ENCODE results near the gene THBD.

THBD gene

DNA sequence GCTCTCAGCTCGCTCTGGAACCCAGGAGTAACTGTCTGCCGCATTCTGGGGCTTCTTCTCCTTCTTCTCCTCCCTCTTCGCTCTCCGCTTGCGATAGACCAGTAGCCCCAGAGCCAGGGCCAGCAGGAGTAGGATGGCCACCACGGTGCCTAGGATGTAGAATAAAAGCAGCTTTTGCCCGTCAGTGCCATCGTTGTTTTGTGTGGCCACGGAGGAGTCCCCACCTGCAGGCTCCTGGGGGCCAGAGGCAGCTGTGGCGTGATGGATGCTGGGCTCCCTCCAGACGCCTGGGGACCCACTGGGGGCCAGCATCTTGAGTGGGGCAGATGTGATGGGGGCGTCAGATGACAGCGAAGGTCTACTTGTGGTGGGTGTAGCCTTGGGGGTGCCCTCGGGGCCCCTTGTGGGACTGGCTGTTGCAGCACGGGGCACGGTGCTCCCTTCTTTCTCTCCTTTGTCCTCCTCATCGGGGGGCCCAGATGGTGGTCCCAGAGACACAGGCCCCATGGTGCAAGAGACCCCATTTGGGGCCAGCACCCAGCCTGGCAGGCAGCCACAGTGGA lies 34.9 kb upstream of the THBD start:
- no peak for DNase-seq (ENCODE audit: low read depth in 3 of 3)

GRCh38 chr20:23083553-23084220 lies 34.2 kb upstream of the THBD start:
- DNase-seq (ENCODE audit: low read depth in 3 of 3): no peak

GRCh38 chr20:23082846-23083552 lies 33.5 kb upstream of the THBD start:
- no peak for DNase-seq (ENCODE audit: low read depth in 3 of 3)

GRCh38 chr20:23081263-23081819 lies 31.9 kb upstream of the THBD start:
- no peak for DNase-seq (ENCODE audit: low read depth in 3 of 3)

GRCh38 chr20:23080521-23080920 lies 31.0 kb upstream of the THBD start:
- DNase-seq (ENCODE audit: low read depth in 3 of 3): no peak

GRCh38 chr20:23079926-23080325 lies 30.5 kb upstream of the THBD start:
- DNase-seq (ENCODE audit: low read depth in 3 of 3): no peak

DNA sequence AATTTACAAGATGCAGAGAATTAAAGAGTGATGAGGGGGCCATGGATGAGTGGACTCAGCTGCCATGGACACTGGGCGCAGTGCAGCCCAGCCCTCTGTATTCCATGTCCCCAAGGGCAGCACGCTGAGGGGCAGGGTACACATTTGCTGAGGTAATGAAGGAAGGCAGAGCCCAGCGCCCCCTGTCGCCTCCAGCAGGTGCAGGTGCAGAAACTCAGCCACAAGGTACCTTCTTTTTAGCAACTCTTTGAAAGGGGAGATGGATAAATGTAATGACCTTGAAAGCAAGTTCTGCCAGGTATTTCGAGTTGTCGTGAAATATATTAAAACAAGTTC lies 29.5 kb upstream of the THBD start:
- DNase-seq (ENCODE audit: low read depth in 3 of 3): no peak

DNA sequence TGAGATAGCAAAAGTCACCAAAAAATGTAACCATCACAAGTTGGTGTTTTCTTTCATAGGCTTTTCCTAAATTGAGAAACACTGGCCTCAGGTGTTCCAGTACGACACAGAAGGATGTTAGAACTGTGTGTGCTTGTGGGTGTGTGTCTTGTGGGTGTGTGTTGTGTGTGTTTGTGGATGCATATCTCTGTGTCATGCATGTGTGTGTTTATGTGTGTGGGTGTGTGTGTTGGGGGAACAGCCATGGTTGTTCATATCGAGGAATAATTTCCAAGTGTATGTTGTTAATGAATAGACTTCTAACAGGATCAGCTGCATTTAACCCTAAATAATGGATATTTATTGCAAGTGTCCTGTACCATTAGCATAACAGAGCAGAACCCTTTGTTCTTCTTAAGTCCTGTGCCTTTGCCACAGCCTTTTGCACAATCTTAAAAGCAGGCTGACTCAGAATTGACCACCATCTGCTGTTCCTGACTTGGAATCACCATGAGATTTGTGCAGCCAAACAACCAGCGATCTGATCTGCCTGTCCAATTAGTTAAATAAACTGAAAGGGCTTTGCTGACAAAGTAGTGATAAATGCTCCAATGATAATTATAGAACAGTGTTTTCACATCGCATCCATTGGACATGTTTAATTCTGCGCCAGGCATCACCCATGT lies 29.0 kb upstream of the THBD start:
- no peak for DNase-seq (ENCODE audit: low read depth in 3 of 3)

GRCh38 chr20:23077277-23077676 lies 27.8 kb upstream of the THBD start:
- no peak for DNase-seq (ENCODE audit: low read depth in 3 of 3)

DNA sequence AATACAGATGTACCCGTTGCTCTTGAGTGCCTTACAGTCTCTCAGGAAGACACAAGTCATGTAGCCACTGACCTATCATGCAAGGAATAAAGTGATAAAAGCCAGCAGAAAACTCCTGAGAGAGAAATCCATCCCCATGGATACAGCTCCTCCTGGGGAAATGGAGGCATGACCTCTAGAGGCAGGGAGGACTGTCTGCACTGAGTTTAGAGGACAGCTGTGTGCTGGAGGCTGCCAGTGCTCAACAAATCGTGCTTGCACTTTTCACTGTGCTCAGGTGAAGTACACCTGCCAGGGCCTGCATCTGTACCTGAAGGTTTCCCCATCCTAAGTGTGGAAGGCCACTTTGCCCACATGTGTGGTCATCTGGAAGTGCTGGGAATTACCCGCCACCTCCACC lies 24.6 kb upstream of the THBD start:
- no peak for DNase-seq (ENCODE audit: low read depth in 3 of 3)

- no peak for DNase-seq (ENCODE audit: low read depth in 3 of 3)
Observed at GRCh38 chr20:23072892-23073586, 23.6 kb upstream of the THBD start.

- DNase-seq (ENCODE audit: low read depth in 3 of 3): no peak
Observed at GRCh38 chr20:23071996-23072395, 22.5 kb upstream of the THBD start.

DNA sequence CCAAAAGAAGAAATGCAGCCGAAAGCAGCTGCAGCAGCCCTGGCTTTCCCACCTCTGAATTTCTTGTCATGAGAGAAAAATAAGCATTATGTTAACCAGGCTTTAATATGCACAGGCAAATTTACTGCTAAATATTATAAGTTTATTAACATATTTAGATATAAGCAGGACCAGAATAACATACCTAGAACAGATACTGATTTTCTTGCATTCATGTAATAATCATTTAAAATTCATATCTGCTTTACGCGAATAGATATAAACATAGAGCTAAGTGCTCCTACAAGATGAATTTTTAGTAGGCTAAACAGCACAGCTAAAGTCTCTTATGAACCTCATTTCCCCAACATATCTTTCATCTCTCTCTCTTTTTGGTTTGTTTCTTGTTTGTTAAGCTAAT lies 21.9 kb upstream of the THBD start:
- no peak for DNase-seq (ENCODE audit: low read depth in 3 of 3)

- DNase-seq (ENCODE audit: low read depth in 3 of 3): no peak
Observed at GRCh38 chr20:23069108-23069507, 19.6 kb upstream of the THBD start.

DNA sequence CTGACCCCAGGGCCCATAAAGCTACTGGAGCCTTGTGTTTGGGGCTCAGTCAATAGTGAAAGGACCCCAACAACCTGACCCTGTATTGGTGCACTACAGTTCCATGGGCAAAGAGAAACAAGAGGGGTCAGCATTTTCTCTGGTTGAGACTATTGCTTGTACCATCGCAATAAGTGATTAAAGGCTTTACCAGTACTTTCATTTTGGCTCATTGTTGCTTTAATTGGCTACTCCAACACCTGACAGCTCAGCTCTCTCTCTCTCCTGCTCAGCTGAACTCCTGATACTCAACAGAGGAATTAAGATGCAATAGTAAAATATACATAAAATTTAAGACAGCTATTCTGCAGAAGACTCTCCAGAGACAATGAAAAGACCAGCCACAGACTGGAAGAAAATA lies 18.8 kb upstream of the THBD start:
- DNase-seq (ENCODE audit: low read depth in 3 of 3): no peak

DNA sequence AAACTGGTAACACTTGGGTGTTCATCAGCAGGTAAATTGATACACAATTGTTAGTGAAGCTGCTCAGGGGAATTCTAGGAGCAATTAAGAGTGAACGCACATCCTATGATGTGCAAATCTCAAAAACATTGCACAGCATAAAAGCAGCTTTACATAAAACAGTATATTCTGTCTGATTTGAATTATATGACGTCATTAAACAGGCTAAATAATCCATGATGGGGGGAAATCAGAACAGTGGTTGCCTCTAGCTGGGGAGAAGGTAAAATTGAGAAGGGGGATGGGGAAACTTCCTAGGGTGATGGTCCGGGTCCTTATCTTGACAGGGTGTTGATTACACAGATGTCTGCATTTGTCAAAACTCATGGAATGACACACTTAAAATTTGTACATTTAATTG lies 17.3 kb upstream of the THBD start:
- DNase-seq (ENCODE audit: low read depth in 3 of 3): no peak

DNA sequence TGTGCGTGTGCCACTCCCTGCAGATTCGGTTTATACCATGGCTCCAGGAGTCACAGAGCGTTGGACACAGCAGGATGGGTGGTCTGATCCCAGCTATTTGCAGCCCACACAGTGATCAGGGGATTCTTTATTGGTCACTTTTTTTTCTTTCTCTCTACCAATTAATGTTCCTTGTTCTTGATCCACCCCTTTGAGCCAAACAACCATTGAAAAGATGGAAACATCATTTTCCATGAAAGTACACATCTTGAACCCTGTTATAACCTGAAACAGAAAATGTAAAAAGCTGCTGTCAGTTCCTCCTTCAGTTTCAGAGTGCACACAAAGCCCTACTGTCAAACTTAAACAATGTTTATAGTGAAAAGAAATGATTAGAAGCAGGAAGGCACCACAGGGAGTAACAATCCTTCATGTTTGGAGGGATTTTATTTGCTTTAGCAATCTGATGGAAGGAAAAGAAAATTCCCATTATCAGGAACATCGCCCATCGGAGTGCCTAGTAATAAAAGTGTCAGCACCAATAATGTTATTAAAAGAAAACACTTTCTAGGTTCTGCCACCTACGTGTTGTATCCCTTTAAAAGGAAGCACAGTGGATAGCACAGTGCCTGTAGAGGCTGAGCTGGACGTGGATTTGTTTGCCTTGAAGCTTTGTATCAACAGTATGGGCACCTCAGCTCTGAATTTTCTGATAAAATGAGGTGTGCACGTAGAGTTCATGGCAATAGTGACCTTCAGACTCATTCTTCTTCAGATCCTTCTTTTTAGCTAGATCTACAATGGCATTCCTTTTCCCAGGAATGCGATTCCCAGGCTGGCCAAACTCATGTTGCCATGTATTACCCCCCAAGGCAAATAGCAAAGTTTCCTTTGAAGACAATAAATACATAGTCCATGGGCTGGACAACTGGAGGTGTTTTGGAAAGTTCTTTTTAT lies 16.1 kb upstream of the THBD start:
- DNase-seq (ENCODE audit: low read depth in 3 of 3): no peak

- no peak for DNase-seq (ENCODE audit: low read depth in 3 of 3)
Observed at GRCh38 chr20:23063581-23063980, 14.1 kb upstream of the THBD start.

- no peak for DNase-seq (ENCODE audit: low read depth in 3 of 3)
Observed at GRCh38 chr20:23063168-23063567, 13.7 kb upstream of the THBD start.

DNA sequence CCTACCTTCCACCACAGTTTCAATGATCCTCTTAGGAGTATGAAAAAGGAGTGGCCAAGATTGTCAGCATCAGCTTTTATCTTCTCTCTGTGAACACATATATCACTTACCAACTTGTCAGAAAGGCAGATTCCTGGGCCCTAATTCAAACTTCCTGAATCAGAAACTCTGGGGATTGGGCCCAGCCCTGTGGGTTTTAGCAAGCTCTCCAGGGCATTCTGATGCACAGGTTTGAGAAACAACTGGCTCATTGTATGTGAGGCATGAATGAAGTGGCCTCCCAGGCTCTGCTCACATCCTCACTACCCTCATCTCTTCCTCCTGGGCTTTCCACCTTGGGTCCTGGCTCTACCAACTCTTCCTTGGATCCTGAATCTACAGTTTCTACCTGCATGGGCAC lies 13.2 kb upstream of the THBD start:
- DNase-seq (ENCODE audit: low read depth in 3 of 3): no peak
